ENCODE data around the gene VRTN.

Gene VRTN

DNA sequence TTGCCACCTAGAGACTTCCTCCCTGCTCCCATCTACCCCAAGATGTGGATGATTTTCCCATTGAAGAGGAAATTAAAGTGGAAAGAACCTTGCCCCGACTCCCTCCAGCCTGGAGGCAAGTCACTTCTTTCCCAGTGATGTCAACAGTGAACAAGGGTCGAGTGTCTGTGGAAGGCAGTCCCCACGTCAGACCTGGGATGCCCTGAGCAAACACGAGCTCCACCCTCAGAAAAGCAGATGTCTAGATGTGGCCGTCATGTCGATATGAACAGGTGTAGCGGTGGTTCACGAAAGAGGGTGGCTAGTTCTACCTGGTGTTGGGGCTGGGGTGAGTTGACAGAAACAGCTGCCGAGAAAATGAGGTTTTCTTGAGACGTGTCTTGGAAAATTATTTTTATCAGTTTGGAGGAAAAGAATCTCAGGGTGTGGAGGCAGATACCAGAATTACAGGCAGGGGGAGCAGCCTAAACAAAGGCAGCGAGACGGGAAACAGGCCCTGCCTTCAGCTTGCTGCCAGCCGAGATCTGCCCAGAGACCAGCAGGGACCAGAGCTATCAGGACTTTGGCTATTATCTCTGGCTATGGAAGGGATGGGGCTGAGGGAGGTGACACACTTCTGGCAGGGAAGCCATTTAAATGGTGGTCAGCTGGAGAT is 51.9 kb downstream of the VRTN start:
- DNase-seq, result no peak

DNA sequence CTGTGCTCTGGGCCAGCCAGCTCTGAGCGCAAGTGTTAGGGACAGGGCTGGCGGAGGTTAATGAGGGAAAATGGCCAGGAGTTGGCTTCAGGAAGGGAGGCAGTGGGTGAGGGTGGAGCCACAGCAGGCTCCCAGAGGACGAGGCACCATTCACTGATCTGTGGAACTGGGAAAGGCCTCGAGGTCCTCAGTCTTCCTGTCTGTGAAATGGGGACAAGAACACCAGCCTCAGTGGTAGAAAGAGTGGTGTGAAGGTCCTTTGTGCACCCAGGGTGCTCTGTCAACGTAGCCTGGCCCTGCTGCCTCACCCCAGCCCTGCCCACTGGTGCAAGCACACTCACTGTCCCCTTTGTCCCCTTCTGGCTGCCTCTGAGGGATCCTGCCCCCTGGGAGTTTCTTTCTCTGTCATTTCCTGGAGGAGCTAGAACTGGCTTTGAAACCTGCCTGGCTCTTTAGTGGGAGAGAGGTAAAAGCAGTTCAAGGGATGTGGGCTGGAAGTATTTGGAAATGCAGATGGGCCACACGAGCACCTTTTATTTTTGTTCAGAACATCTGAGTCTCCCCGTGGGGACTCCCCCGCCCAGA is 52.7 kb downstream of the VRTN start:
- no peak for DNase-seq

DNA sequence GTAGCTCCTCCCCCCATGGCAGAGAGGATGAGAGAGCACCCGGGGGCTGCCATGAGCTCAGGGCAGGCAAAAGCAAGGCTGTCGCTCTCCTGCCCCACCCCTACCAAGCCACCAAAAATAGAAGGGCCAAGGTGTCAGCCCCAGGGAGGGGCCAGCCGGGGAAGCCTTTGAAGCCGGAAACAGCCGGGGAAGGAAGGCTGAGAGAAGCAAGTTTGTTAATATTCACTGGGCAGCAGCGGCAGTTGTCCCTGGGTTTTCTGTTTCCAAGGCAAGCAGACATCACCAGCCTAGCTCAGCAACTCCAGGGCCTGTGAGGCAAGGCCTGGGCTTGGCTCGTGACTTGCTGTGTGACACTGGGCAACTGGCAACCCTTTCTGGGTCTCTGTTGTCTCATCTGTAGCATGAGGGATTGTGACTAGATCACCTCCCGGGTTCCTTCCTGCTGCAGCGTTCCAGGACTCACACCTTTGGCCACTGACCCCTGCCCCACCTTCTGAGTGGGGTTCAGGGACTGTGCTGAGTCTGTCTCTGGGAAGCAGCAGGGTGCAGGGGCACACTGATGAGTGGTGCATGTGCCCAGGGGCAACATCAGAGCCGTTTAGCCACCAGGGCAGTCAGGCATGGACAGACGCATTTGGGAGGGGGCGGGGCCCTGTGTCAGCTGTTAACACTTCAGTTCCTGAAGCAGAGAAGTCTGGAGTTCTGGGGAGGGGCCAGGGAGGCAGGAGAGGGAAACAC is 53.4 kb downstream of the VRTN start:
- no peak for DNase-seq

DNA sequence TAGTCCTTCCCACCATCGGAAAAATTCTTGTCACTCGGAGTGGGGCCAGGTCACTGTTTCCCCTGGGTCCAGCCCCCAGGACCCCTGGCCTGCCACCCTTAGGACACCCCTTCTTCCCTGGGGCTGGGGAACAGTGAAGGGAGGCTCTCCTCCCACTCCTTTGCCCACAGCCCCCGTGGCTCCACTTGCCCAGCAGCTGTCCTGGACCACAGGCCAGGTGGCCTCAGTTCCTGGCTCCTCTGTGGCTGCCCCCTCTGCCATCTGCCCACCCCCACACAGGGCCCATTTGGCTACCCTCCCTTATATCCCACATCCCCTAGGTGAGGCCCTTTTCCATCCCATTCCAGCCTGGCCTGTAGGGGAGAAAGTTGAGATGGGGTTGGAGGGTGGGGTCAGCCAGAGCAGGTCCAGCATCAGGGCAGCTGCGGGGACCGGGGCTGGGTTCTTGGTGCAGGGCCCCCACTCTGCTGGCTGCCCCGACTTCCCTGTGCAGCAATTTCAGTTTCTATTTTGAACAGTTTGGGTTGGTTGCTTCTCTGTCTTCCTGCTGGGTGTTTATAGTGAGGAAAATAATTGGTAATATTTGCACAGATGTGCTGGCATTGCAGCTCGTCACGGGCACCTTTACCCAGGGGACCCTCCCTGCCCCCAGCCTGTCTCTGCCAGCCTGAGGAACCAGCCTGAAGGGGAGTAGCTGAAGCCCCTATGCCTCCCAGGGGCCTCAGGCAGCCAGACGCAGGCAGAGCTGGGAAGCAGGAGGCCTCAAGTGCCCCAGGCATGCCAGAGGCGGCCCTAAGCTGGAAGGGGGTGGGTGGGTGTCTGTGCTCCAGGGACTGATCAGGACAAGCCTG is 54.4 kb downstream of the VRTN start:
- DNase-seq, result no peak

DNA sequence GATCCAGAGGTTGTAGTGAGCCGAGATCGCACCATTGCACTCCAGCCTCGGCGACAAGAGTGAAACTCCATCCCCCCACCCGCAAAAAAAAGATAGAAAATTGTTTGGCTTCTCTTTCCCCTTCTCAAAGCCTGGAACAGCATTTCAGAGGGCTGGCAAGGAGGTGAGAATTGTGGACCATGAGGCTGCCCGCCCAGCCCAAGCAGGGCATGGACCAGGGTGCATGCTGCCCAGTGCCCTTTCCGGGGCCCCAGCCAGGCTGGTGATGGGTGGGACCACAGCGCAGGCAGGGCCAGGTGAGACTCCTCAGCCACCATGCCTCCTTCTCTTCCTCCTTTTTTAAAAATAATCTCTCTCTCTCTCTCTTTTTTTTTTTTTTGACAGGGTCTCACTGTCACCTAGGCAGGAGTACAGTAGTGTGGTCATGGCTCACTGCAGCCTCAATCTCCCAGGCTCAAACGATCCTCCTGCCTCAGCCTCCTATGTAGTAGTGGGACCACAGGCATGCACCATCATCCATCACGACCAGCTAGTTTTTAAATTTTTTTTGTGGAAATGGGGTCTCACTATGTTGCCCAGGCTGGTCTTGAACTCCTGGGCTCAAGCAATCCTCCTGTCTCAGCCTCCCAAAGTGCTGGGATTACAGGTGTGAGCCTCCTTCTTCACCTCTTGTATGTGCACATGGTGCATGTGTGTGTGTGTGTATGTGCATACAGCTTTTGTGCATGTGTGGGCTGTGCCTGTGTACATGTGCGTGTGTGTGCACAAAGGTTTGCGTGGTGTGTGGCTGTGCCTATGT is 55.5 kb downstream of the VRTN start:
- DNase-seq, result no peak

DNA sequence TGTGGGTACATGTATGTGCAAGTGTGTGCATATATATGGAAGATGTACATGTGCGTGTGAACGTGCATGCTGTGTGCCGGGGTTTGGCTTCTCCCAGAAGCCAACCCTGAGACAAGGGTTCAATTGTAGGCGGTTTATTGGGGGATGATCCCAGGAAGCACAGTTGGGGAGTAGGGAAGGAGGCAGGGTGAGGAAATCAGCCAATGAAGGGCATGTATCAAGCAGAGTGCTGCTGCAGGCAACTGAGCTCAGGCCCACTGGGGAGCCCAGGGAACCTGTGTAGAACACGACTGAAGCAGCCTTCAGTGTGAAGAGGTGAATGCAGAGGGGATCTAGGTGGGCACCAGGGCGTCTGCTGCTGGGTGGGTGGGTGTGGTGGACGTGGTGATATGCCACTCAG is 56.2 kb downstream of the VRTN start:
- no peak for DNase-seq

DNA sequence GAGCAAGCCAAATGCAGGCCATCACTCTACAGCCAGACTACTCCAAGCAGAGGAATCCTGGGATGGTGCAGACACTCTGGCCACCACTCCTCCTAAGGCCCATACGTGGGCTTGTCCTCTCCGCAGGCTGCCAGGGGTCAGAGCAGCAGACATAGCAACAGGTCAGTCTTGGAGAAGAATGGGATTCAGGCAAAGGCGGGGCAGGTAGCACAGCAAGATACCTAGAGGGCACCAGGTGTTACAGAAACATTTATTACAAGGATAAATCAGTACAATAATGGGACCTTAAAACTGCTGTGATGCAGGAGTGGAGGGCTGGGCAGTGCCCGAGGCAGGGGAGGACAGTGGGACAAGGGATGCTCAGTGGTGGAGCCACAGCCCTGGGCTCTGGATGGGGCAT is 57.4 kb downstream of the VRTN start:
- no peak for DNase-seq

DNA sequence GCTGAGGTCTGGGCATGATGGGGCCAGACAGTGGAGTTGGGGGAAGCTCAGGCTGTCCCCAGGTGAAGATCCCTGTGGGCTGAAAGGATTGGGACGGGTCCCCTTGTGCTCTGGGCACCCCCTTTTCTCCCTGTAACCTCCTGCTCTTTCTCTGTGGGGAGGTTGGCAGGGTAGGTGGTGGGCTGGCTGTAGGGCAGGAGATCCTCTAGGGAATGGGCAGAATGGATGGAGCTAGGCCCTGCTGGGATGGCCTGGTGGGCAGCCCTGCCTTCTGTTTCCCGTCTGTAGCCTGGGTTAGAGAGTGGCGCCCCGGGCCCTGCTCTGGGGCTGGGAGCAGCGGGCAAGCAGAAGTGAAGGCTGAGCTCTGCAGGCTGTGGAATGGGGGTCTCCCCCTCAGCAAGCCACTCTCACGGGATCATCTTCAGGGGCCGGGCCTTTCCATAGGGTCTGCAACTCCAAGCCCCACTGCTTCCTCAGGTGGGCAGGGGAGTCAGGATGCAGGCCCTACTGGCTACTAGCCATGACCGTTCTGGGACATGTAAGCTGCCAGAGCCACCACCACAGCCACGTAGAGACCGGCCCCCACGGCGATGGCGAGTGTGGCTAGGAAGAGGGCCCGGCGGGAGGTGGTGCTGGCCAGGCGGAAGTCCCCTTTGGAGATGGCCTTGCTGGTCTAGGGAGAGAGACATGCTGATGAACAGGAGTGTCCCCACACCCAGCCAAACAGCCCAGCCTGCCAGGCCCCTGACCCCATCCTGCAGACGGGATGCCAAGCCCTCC is 58.9 kb downstream of the VRTN start:
- DNase-seq, result no peak

DNA sequence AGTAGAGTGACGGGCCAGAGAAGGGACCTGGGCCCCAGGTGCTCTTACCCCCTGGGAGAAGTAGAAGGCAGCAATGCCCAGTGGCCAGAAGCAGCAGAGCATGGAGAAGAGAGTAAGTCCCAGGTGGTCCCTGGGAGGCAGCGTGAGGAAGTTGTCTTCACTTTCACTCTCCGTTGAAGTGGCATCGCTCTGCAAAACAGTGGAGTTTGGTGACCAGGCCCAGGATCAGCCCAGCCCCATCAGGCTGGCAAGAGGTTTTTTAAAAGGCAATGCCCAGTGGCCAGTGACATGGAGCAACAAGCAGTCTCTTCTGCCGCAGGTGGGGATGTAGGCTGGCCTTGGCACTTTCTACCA is 59.5 kb downstream of the VRTN start:
- no peak for DNase-seq

DNA sequence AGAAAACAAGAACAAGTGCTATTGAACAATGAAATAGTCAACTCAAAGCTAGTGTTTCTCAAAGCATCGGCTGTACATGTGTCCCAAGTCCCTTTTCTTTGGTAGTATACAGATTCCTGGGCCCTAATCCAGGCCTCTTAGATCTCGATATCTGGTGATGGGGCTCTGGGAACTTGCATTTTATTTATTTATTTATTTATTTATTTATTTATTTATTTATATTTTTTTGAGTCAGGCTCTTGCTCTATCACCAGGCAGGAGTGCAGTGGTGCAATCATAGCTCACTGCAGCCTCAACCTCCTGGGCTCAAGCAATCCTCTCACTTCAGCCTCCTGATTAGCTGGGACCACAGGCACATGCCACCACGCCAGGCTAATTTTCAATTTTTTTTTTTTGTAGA is 60.6 kb downstream of the VRTN start:
- DNase-seq, result no peak

DNA sequence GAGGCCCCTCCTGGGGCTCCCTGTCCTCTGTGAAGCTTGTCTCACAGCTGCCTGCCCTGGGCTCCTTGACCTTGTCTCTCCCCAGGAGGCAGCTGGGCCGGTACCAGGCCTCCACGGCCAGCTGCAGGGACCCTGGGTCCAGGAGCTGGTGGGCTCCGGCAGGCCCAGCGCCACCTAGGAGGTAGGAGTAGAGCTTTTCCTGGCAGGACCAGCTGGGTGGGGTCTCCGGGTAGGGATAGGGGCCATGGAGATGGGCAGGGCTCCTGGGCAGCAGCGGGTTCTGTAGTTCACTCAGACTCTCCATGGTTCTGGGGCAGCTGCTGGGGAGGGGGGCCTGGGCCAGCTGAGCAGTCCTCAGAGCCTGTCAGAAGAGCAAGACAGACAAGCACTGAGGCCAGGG is 61.2 kb downstream of the VRTN start:
- no peak for DNase-seq
